RKO (cell line): ENCODE measurements around the gene ZNF609.
"Not testable (repeated sequence)": the region's sequence is repeated elsewhere in the genome, so short reads cannot be mapped to it uniquely, and the experiment has no call there.

Experiments
- DNase-seq: peaks from one replicate; pipeline ENCODE4 v3.0.0-alpha.2; 2016; ENCODE audit warnings: low spot score

The ZNF609 gene

DNA sequence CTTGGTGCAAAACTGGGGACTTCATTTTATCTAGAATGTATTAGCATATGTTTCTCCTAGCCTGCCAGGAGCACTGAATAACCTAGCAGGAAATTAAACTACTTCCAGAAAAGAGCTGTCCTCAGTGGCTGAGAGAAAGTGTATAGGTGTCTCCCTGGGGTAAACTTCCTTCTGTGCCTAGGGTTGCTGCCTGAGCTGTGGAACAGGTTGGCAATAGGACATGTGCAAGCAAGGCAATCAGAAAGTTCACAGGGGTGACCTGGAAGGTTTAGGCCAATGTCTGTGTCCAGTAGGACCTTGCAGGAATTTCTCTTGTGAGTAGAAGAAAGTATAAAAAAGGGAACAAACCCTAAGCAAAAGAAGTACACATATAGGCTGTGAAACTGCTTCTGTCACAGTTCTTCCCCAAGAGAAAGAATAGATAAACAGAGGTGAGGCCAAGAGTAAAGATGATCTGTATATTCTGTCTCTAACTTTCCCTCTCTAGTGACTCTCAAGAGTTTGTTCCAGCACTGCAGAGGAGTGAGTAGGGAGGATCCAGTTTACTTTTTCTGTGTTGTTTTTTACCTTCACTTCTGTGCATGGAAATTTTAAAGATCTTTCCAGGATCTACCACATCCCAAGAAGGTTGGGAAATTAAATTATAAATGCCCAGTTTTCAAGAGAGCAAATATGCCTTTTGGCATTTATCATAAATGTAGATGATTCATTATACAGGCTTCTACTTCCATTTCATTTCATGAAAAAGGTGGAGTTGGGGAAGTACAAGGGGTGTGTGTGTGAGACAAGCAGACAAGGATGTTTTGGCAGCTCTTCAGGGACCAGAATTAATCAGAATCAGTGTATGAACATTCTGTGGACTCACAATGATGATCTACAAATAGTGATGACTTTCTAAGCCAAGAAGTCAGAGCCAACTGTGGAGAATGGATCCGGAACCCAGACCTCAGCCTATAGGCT lies 159.8 kb downstream of the ZNF609 start:
- no peak for DNase-seq

DNA sequence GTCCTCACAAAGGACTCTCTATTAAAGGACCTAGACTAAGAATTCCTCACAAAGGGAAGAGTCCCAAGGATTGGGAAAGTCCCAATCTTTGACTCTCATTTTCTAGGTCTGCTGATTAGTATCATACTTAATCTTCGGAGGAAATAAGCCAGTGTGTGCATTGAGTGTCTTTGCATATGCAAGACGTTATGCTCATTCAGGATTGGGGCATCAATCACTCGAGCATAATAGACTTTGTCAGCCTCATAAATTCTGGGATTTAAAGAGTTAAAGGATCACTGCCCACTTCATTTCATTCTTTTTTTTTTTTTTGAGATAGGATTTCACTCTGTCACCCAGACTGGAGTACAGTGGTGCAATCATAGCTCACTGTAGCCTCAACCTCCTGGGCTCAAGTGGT lies 160.7 kb downstream of the ZNF609 start:
- no peak for DNase-seq

DNA sequence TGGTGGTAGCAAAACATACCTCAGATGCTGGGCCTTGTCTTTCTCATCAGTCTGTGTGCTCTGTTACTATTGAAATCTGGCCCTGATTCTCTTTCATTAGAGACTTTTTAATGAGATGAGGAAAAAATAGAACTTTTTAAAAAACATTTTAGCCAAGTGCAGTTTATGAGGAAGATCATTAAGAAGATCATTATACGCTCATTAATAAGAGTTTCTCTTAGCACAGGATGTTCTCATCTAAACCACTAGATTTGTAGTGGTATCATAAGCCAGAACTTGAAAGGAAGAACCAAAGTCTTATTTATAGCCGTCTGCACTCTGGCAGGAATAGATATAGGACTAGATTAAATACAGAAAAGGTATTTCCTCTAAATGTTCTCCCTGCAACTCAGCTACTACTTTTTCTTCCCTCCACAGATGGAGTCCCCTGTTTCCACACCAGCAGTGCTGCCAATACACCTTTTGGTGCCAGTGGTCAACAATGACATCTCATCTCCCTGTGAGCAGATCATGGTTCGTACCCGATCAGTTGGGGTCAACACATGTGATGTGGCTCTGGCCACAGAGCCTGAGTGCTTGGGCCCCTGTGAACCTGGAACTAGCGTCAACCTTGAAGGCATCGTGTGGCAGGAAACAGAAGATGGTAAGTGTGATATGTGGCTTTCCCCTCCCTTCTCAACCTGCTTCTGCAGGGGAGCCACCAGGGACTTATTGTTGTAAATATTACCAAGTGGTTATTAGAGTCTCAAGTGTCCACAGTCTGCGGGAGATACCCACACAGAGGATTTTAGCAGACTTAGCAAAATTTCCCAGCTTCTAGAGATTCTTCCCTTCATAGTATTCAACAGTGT lies 162.3 kb downstream of the ZNF609 start:
- no peak for DNase-seq

DNA sequence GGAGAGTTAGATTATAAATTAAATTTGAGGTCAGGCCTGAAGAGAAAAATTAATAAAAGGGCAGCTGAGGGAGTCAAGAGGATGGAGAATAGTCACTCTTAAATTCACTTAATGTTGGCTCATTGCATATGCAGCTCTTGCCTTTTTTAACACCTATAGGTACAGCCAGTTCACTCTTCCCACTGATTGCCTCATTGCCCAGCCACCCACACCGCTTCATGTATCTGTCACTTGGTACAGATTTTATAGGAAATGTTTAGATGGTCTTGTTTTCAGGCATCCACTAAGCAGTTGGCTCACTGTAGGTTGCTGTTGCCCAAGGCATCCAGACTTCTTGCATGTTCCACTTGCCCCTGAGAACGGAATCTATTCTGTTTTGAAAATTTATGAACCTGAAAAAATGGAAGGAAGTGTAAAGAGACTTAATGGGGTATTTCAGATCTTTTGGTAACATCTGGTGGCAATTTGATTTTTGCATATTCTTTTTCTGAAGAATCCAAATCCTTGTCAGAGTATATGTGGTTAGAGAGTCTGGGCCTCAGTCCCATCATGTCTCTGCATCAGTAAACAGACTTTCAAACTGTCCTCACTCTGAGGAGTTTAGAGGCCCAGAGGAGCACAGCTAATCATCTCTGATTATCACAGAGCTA lies 163.1 kb downstream of the ZNF609 start:
- no peak for DNase-seq

DNA sequence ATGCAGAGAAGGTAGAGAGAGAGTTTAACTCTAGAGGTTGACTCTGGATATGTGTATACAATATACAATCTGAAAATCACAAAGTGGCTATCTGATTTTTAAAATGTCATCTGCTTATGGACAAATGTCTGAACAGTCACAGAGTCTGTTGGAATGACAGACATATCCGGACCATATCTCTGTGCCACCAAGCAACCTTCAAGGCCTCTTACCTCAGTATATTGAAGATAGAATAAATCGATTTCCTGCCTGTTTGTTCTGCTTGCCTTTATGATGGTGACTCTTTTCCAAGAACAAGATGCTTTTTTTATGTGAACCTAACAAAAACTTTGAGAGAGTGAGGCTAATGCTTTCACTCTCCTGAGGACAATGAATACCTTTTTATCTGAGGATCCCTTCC lies 163.9 kb downstream of the ZNF609 start:
- no peak for DNase-seq

DNA sequence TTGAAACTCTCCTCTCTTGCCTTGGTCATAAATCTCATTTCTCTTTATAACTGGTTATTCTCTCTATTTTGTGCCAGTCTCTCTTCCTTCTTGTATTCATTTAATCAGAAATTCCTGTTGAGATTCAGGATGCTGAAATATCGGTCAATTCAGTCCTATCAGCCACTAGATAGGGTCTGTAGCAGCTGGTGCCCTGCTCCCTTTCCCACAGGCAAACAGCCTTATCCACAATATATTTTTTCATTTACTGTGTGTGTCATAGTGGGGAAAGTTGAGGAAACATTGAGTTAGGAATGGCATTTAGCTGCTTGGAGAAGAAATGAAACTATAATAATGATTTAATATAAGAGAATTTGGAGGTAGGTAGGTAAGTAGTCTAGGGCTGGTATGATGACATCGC lies 168.7 kb downstream of the ZNF609 start:
- DNase-seq = no peak

DNA sequence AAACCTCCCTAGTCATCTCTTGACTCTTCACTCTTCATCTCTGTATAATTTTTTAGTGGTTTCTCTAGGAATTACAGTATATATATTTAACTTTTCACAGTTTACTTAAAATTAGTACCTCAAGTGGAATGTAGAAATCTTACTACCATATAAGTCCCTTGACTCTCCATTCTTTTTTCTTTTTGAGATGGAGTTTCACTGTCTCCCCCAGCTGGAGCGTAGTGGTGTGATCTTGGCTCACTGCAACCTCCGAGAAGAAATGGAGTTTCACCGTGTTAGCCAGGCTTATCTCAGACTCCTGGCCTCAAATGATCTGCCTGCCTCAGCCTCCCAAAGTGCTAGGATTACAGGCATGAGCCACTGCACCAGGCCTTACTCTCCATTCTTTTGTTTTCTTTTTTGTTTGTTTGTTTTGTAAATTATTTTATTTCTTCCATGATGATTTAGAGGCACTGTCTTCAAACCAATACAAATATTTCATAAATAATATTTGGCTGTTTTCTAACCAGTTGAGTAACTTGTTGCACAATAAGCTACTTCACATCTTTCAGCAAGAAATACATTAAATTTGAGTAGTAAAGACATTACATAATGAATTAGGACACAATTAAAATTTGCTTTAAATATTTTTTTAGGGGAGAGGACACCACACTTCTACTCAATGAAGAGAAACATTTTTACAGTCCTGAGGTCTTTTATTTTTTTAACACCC lies 170.2 kb downstream of the ZNF609 start:
- DNase-seq = no peak

DNA sequence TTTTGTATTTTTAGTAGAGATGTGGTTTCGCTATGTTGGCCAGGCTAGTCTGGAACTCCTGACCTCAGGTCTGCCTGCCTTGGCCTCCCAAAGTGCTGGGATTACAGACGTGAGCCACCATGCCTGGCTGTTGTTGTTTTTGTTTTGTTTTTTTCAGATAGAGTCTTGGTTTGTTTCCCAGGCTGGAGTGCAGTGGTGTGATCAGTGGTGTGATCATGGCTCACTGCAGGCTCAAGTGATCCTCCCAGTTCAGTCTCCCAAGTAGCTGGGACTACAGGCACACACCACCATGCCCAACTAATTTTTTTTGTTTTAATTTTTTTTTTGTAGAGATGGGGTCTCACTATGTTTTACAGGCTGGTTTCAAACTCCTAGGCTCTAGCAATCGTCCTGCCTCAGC lies 172.3 kb downstream of the ZNF609 start:
- not testable (repeated sequence) for DNase-seq

DNA sequence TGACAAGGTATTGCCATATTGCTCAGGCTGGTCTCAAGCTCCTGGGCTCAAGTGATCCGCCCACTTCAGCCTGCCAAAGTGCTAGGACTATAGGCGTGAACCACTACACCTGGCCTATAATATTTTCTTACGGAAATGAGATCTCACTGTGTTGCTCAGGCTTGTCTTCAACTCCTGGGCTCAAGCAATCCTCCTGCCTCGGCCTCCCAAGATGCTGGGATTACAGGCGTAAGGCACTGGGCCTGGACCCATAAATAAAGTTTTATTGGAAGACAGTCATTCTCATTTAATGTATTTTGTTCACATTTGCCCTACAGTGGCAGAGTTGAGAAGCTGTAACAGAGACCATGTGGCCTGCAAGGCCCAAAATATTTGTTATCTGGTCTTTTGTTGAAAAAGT lies 173.0 kb downstream of the ZNF609 start:
- DNase-seq = no peak

DNA sequence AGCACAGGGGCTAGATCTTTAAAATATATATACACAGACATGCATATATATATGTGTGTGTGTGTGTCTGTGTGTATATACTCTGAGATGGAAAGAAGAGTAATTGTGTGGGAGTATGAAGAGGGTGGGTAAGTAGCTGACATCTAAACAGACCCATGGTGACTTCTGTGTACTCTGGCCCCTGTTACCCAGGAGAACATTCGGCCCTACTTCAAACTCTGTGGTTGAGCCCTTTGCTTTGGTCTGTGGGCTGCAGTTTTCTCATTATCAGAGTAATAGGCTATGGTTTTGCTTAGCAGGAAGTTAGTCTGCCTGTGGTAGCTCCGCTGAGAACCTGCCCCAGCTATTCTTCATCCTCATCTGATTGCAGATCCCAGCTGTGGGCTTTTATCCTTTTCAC lies 173.6 kb downstream of the ZNF609 start:
- DNase-seq = no peak

DNA sequence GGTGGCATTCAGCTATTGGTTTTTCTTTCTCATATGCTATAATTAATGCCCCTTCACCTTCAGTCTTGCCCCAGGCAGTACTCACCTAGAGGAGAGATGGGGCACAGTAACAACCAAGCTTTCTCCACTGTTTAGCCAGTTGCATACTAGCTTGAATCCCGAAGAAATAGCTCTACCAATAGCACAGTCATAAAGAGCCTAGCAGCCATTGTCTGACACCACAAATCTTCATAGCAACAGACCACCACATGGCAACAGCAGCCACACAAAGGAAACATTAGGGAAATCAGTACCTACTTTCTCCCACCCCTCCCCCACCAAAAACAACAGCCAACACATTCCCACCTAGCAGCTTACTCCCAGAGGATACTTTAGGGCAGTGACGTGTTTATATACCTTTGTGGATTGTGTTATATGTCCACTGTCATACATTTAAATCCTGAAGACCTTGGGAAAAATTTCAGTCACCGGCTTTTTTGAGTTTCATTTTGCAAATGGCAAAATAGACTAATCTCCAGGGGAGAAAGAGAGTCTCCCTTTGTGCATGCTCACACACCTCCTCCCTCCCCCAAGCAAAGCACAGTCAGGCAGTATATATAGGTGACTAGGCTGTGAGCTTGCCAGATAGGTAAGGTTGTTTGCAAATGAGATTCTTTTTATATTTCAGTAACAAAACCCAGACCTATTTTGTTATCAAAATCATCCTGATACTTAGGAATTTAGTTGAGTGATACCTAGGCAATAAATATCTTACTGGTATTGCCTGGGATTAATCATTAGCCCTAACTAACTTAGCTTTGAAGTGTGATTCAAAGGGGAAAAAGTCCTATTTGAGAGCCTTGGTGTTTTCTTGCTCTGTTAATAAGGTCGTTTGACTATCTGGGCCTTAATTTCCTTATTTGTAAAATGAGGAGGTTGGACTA lies 174.5 kb downstream of the ZNF609 start:
- DNase-seq = no peak

DNA sequence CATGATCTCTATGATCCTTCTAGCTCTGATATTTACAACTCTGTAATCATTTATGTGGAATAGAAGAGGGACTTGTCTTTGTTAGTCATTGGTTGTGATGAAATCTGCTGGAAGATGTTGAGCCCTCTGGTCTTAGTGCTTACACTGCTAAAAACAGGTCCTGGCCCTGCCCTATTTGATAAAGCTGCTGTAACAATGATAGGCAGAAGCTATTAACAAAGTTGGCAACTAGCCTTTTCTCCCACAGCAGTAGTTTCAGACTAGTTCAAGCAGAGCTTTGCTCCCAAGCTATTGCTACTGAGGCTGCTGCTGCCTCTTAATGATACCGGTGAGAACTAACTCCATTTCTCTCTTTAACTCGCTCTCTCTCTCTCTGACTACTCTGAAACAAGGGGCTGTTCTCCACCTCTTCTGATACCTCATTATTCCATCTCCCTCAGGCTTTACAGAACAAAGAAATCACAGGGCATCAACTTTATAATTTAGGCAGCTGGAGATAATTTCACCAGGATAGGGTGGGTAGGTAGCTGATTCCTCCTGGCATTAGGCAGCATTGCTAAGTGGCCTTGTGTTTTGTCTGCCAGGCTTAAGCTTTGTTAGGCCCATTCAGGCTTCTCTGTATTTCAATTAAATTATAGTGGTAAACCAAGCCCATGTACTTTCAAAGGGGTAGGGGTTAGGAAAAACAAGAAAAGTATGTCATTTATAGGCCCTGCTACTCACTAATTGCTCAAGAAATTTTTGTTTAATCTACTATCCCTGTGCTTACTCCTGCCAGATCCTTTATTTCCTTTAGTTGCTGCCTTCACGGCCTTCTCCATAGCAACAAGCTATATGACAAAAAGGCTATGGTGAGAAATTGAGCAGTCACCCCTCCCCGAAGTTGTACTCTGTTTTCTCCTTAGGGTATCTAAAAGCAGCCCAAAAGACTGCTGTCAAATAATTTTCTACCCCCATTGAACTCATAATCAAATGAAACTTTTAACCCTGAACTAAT lies 175.4 kb downstream of the ZNF609 start:
- DNase-seq = no peak

DNA sequence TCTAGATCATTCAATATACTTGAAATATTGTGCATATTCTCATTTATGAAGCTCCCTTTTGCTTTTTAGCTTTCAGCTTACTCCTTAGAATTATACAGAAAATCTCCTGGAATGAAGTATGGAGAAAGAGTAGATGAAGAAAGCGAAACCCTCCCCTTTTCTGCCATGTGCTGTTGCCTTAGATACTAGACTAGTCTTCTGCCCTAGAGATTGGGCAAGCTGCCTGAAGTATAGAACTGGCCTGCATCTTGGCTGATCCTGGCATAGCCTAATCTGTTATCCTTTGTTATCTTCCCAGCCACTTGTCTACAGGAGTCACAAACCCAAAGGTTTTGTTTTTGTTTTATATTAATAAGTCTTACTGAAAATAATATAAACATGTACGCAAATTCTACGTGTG lies 176.2 kb downstream of the ZNF609 start:
- DNase-seq = no peak

DNA sequence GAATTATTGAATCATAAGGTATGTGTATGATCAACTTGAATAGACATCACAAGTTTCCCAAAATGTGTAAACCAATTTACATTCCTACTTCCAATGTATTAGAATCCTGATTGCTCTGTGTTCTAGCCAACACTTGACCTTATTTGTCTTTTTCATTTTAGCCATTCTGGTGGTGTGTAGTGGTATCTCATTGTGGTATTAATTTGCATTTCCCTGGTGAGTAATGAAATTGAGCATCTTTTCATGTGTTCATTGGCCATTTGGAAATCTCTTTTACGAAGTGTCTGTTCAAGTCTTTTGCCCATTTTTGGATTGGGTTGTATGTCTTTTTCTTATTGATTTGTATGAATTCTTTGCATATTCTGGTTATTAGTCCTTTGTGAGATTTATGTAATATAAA lies 177.0 kb downstream of the ZNF609 start:
- DNase-seq = no peak

DNA sequence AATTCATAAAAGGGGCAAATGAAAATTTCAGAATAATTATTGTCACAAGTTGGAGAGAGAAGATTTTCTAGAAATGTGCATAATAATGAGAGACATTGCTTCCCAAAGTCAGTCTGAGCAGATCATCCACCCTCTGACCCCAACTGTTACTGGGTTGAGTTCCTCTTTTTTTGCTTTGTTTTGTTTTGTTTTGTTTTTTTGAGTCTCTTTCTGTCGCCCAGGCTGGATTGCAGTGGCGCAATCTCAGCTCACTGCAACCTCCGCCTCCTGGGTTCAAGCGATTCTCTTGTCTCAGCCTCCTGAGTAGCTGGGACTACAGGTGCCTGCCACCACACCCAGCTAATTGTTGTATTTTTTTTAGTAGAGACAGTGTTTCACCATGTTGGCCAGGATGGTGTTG lies 179.4 kb downstream of the ZNF609 start:
- DNase-seq = not testable (repeated sequence)

DNA sequence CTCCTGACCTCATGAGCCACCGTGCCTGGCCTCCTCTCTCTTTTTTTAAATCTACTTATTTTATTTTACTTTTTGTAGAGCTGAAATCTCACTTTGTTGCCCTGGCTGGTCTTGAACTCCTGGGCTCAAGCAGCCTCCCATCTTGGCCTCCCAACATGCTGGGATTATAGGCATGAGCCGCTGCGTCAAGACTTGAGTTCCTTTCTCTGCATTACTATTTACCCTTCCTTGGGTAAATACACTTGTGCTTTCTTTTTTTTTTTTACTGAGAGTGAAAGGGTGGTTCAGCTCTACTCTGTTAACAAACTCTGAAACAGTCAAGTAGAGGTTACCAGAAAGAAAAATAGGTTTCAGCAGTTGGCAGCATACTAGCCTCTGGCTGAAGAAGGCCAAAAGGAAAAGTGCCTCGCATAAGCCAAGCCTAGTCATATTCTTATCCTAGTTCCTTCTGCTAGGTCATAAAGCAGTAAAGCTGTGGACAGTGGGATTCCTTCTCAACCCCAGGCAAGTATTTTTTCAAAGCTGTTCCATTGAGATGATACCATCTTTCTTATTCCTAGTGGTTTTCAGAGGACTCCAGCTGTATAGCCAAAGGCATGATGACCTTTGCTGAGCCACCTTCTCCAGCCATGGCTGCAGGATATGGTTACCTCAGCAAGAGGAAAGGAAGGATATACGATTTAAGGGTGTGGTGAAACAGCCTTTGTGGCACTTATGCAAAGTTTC lies 179.9 kb downstream of the ZNF609 start:
- DNase-seq = no peak

DNA sequence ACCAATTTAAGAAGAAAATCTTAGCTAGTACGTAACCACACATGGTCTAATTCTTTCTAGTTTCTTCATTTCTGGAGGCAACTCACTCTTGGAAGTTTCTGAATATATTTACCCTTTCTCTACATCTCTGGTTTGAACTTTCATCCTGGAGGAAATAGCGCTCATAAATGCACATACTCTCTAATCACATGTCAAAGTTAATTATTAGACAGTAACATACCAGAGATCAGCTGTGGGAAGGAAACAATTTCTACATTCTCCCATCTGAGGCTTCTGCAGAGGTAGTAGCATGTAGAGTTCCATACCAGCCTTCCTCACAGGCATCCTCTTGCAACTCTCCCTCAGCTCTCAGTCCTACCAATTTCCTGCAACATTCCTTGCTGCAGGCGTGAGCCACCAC lies 182.5 kb downstream of the ZNF609 start:
- no peak for DNase-seq

DNA sequence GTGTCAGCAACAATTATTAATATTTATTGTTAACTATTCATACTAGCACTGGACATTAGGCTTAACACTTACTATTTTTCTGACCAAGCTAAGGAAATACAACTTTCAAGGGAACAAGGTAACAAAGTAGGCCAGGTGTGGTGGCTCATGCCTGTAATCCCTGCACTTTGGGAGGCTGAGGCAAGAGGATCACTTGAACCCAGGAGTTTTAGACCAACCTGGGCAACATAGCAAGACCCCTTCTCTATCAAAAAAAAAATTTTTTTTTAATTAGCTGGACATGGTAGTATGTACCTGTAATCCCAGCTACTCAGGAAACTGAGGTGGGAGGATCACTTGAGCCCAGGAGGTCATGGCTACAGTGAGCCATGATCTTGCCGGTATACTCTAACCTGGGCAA lies 183.3 kb downstream of the ZNF609 start:
- no peak for DNase-seq

DNA sequence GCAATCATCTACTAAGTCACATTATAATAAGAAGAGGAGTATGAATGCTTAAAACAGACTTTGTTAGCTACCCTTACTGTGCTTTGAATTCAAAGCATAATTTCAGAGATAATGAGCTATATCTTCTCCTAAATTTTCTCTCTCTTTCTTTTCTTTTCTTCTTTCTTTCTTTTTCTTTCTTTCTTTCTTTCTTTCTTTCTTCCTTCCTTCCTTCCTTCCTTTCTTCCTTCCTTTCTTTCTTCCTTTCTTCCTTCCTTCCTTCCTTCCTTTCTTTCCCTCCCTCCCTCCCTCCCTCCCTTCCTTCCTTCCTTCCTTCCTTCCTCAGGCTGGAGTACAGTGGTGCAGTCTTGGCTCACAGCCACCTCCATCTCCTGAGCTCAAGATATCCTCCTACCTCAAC lies 184.4 kb downstream of the ZNF609 start:
- DNase-seq = not testable (repeated sequence)
